H1 (cell line): ENCODE measurements around the gene ZNF646. TPM values are rescaled to one million over a fixed set of nuclear protein-coding genes. Genes with fewer than 3 reads are reported as not detected.

Experiments
- CTCF ChIA-PET: fragments of 300-600 bp; sonication (Branson Sonifier 250); formaldehyde crosslinking; loops from one replicate; lab custom pipeline; 2021; ENCODE audit not compliant: partially characterized antibody; lab: Charles Lee
- POLR2A ChIA-PET: fragments of 300-600 bp; sonication (Branson Sonifier 250); formaldehyde crosslinking; loops from one replicate; lab custom pipeline; 2021; ENCODE audit warnings: inconsistent platforms; ENCODE audit not compliant: partially characterized antibody; lab: Charles Lee
- DNase-seq, 2 experiments: peaks; one replicate each; pipeline versions ENCODE4 v3.0.0 to v3.0.0-alpha.2; 2010 to 2022; ENCODE audit warnings: low spot score in 2 of 2, low read depth in 1 of 2, mixed read lengths in 1 of 2
- FAIRE-seq: peaks from 2 replicates; lab custom pipeline; 2011; peaks lifted over from hg19 to GRCh38; lab: Jason Lieb, UNC
- H2AFZ ChIP-seq: 2 replicates; pipeline ENCODE4 v1.8.1; 2012; ENCODE audit warnings: low read length, inconsistent platforms
- H2AK5ac ChIP-seq: 2 replicates; pipeline ENCODE4 v1.6.1; 2013; ENCODE audit warnings: low read depth, low read length
- H2BK120ac ChIP-seq: replicated peaks from 2 replicates; pipeline ENCODE3; 2013; ENCODE audit warnings: low read depth, low read length, inconsistent platforms
- H2BK12ac ChIP-seq: 2 replicates; pipeline ENCODE4 v1.6.1; 2013; ENCODE audit warnings: low read depth, low read length
- H2BK15ac ChIP-seq: 2 replicates; pipeline ENCODE4 v1.6.1; 2013; ENCODE audit warnings: low read length
- H2BK20ac ChIP-seq: 2 replicates; pipeline ENCODE4 v1.6.1; 2013; ENCODE audit warnings: low read length
- H2BK5ac ChIP-seq: 2 replicates; pipeline ENCODE4 v1.6.1; 2013; ENCODE audit warnings: low read depth, low read length
- H3K14ac ChIP-seq: 2 replicates; pipeline ENCODE4 v1.6.1; 2013; ENCODE audit warnings: inconsistent platforms; ENCODE audit not compliant: insufficient read length
- H3K18ac ChIP-seq: 2 replicates; pipeline ENCODE4 v1.6.1; 2013; ENCODE audit warnings: low read length; ENCODE audit errors: extremely low read depth
- H3K23ac ChIP-seq: 2 replicates; pipeline ENCODE4 v1.6.1; 2013; ENCODE audit warnings: inconsistent platforms; ENCODE audit not compliant: insufficient read length
- H3K23me2 ChIP-seq: 2 replicates; pipeline ENCODE4 v1.6.1; 2013; ENCODE audit warnings: low read depth, low read length
- H3K27ac ChIP-seq: 2 replicates; pipeline ENCODE4 v1.6.1; 2011; ENCODE audit warnings: low read depth, low read length, inconsistent platforms
- H3K27me3 ChIP-seq, 4 experiments: replicated peaks in 1 of 4; 1 replicate in 1 of 4; 2 replicates in 3 of 4; pipeline versions ENCODE4 v1.6.1 to v1.8.1; 2011 to 2013; ENCODE audit warnings: low read length in 3 of 4, mild to moderate bottlenecking in 3 of 4, inconsistent platforms in 2 of 4, mixed read lengths in 2 of 4, moderate library complexity in 1 of 4; ENCODE audit not compliant: control insufficient read depth in 3 of 4, insufficient read depth in 3 of 4; ENCODE audit errors: extremely low read depth in 1 of 4
- H3K36me3 ChIP-seq, 4 experiments: 2 replicates each; pipeline versions ENCODE4 v1.6.1 to v1.8.1; 2011 to 2013; ENCODE audit warnings: mild to moderate bottlenecking in 4 of 4, low read length in 3 of 4, moderate library complexity in 2 of 4, control low read depth in 1 of 4, inconsistent platforms in 1 of 4; ENCODE audit not compliant: insufficient read depth in 4 of 4, control insufficient read depth in 2 of 4
- H3K4ac ChIP-seq: replicated peaks from 2 replicates; pipeline ENCODE3; 2013; ENCODE audit warnings: low read length, low read depth, mixed read lengths, inconsistent platforms; ENCODE audit not compliant: insufficient read length
- H3K4me1 ChIP-seq, 4 experiments: replicated peaks in 1 of 4; 1 replicate in 1 of 4; 2 replicates in 3 of 4; pipeline versions ENCODE4 v1.6.1 to v1.8.1; 2011 to 2013; ENCODE audit warnings: low read length in 3 of 4, inconsistent platforms in 2 of 4, mixed read lengths in 1 of 4; ENCODE audit not compliant: insufficient read depth in 4 of 4, control insufficient read depth in 3 of 4
- H3K4me2 ChIP-seq, 2 experiments: 2 replicates each; pipeline versions ENCODE4 v1.6.1 to v1.8.1; 2011 to 2013; ENCODE audit warnings: low read depth in 2 of 2, low read length in 2 of 2, control low read depth in 1 of 2, inconsistent platforms in 1 of 2, mild to moderate bottlenecking in 1 of 2; ENCODE audit not compliant: insufficient read depth in 1 of 2
- H3K4me3 ChIP-seq, 4 experiments: fragments of 200-600, 300-600 bp in 1 of 4; sonication (generic), shearing (Covaris generic), sonication (Bioruptor Twin) in 1 of 4; 2 replicates each; pipeline versions ENCODE4 v1.5.1 to v1.8.1; 2011 to 2016; ENCODE audit warnings: low read length in 4 of 4, low read depth in 3 of 4, control low read depth in 2 of 4, inconsistent platforms in 2 of 4, mild to moderate bottlenecking in 2 of 4, mixed read lengths in 1 of 4, moderate library complexity in 1 of 4; ENCODE audit not compliant: insufficient read depth in 2 of 4; ENCODE audit errors: extremely low read depth in 1 of 4
- H3K56ac ChIP-seq: replicated peaks from 2 replicates; pipeline ENCODE3; 2013; ENCODE audit warnings: low read depth, mild to moderate bottlenecking, mixed read lengths, low read length, inconsistent platforms; ENCODE audit not compliant: insufficient read length
- H3K79me1 ChIP-seq: 2 replicates; pipeline ENCODE4 v1.6.1; 2013; ENCODE audit warnings: low read depth, low read length, control low read depth
- H3K79me2 ChIP-seq, 2 experiments: 2 replicates each; pipeline versions ENCODE4 v1.6.1 to v1.8.1; 2012 to 2013; ENCODE audit warnings: low read length in 2 of 2, mild to moderate bottlenecking in 2 of 2, inconsistent platforms in 1 of 2; ENCODE audit not compliant: insufficient read depth in 2 of 2, control insufficient read depth in 1 of 2
- H3K9ac ChIP-seq, 4 experiments: replicated peaks in 1 of 4; 1 replicate in 1 of 4; 2 replicates in 3 of 4; pipeline versions ENCODE4 v1.6.1 to v1.8.1; 2011 to 2013; ENCODE audit warnings: low read depth in 3 of 4, low read length in 3 of 4, control low read depth in 2 of 4, mild to moderate bottlenecking in 2 of 4, moderate library complexity in 2 of 4, inconsistent platforms in 1 of 4; ENCODE audit errors: extremely low read depth in 1 of 4
- H3K9me3 ChIP-seq, 2 experiments: 2 replicates each; pipeline versions ENCODE4 v1.6.1 to v1.8.1; 2012 to 2013; ENCODE audit warnings: mild to moderate bottlenecking in 2 of 2, moderate library complexity in 2 of 2, control low read depth in 1 of 2, inconsistent platforms in 1 of 2, low read depth in 1 of 2, low read length in 1 of 2, mixed read lengths in 1 of 2; ENCODE audit not compliant: insufficient read depth in 2 of 2
- H4K20me1 ChIP-seq, 2 experiments: replicated peaks in 1 of 2; 2 replicates each; pipeline versions ENCODE3 to v1.8.1; 2011 to 2013; ENCODE audit warnings: inconsistent platforms in 2 of 2, low read length in 2 of 2, mild to moderate bottlenecking in 1 of 2; ENCODE audit not compliant: insufficient read depth in 2 of 2, control insufficient read depth in 1 of 2
- H4K5ac ChIP-seq: 2 replicates; pipeline ENCODE4 v1.6.1; 2013; ENCODE audit warnings: low read length, low read depth, mixed read lengths, inconsistent platforms; ENCODE audit not compliant: insufficient read length
- H4K8ac ChIP-seq: 2 replicates; pipeline ENCODE4 v1.8.0; 2013; ENCODE audit warnings: mild to moderate bottlenecking, moderate library complexity, low read length, inconsistent platforms; ENCODE audit not compliant: insufficient read depth; ENCODE audit errors: extremely low read depth
- H4K91ac ChIP-seq: replicated peaks from 2 replicates; pipeline ENCODE3; 2013; ENCODE audit warnings: low read length, mixed read lengths, inconsistent platforms; ENCODE audit not compliant: insufficient read length
- BRCA1 ChIP-seq: IDR thresholded peaks from 2 replicates; pipeline ENCODE4 v1.6.1; 2012; ENCODE audit warnings: low read depth, low read length, improper control_type of control experiment
- EP300 ChIP-seq, 2 experiments: IDR thresholded peaks; 1 replicate in 1 of 2; 2 replicates in 1 of 2; pipeline ENCODE4 v1.6.1; 2011 to 2012; ENCODE audit warnings: low read depth in 2 of 2, low read length in 2 of 2, mild to moderate bottlenecking in 2 of 2, borderline replicate concordance in 1 of 2, inconsistent platforms in 1 of 2, moderate library complexity in 1 of 2
- JUN ChIP-seq: IDR thresholded peaks from 2 replicates; pipeline ENCODE4 v1.6.1; 2011; ENCODE audit warnings: low read depth, mild to moderate bottlenecking, improper control_type of control experiment, low read length
- MAX ChIP-seq: IDR thresholded peaks from 2 replicates; pipeline ENCODE4 v1.6.1; 2012; ENCODE audit warnings: inconsistent platforms
- PHF8 ChIP-seq: fragments of 200-600 bp; sonication (generic); conservative IDR thresholded peaks from 2 replicates; pipeline ENCODE4 v1.7.1; 2012; ENCODE audit warnings: low read depth, mild to moderate bottlenecking, inconsistent platforms, low read length, moderate library complexity
- RAD21 ChIP-seq, 2 experiments: IDR thresholded peaks in 1 of 2; conservative IDR thresholded peaks in 1 of 2; 2 replicates each; pipeline ENCODE4 v1.6.1; 2011; ENCODE audit warnings: low read depth in 2 of 2, low read length in 2 of 2, improper control_type of control experiment in 1 of 2, inconsistent platforms in 1 of 2, mild to moderate bottlenecking in 1 of 2, moderate library complexity in 1 of 2
- SRF ChIP-seq: IDR thresholded peaks from 2 replicates; pipeline ENCODE4 v1.6.1; 2011; ENCODE audit warnings: mild to moderate bottlenecking, low read depth, low read length, moderate library complexity
- TAF7 ChIP-seq: optimal IDR thresholded peaks from 2 replicates; pipeline ENCODE3; 2011; ENCODE audit warnings: low read depth, mild to moderate bottlenecking, inconsistent platforms, low read length, moderate library complexity, borderline replicate concordance
- USF2 ChIP-seq: IDR thresholded peaks from 2 replicates; pipeline ENCODE4 v1.6.1; 2011; ENCODE audit warnings: low read length, improper control_type of control experiment
- YY1 ChIP-seq: IDR thresholded peaks from 2 replicates; pipeline ENCODE4 v1.6.1; 2011; ENCODE audit warnings: low read depth, mild to moderate bottlenecking, low read length
- WGBS, 2 experiments: shearing (Covaris generic) in 1 of 2; methylation state at CpG; one replicate each; pipeline versions ENCODE4 v1.1.6 to v1.1.7; 2013 to 2015; ENCODE audit warnings: low lambda C conversion rate in 2 of 2, mixed read lengths in 2 of 2, inconsistent platforms in 1 of 2, low coverage in 1 of 2, missing lambda C conversion rate in 1 of 2; ENCODE audit not compliant: insufficient replicate concordance in 2 of 2, insufficient coverage in 1 of 2, insufficient read length in 1 of 2; ENCODE audit errors: extremely low coverage in 1 of 2, missing lambda C conversion rate in 1 of 2; 5-methylcytosine and 5-hydroxymethylcytosine counted together
- polyA plus RNA-seq, 7 experiments: library from polyadenylated mRNA; depleted of rRNA in 3 of 7; stranded (reverse) in 5 of 7; unstranded in 2 of 7; fragments of >200 nt in 5 of 7; fragments of 200-250 nt in 2 of 7; gene quantifications; 1 replicate in 5 of 7; 2 replicates in 1 of 7; 4 replicates in 1 of 7; pipeline versions ENCODE4 v1.2.1 to v1.2.3, GENCODE V29; 2011 to 2013; ENCODE audit warnings: missing spikeins in 2 of 7, mixed read lengths in 2 of 7
- total RNA-seq: library from RNA; stranded (reverse); fragmentation: NEBNext Ultra II Directional; extraction: Animal tissue kit (Norgen Biotek cat#: 25700); gene quantifications from 2 replicates; pipeline ENCODE4 v1.2.1, GENCODE V29; 2021

The ZNF646 gene
- total and polyA plus RNA-seq, 2 of the 8 experiments (the other 6 are each of a cell fraction or from before 2014, with no cell fraction given): 6.5 to 25.0 TPM

GRCh38 chr16:31130899-31131298 is 56.7 kb downstream of the ZNF646 start:
- no peak overlapping the region for H2AK5ac ChIP-seq
- no peak overlapping the region for H4K8ac ChIP-seq
- H3K36me3 ChIP-seq: peaks cover 14 to 27% (median 19%) of the 10 kb centered on the region in 4 experiments
- no peak for FAIRE-seq
- peak overlapping the region; percentile 71 for H3K18ac ChIP-seq
- peak in 1 of 2 experiments; percentile 66 for DNase-seq
- no peak overlapping the region for H2BK15ac ChIP-seq
- no peak overlapping the region for H3K23ac ChIP-seq
- H2BK120ac ChIP-seq: no peak overlapping the region
- no peaks in the 10 kb centered on the region for H3K27me3 ChIP-seq
- H2BK20ac ChIP-seq: no peak overlapping the region
- no peaks in the 10 kb centered on the region for H3K9me3 ChIP-seq
- peak overlapping the region in 1 of 4 experiments; percentile 5; a peak in 2 of 8 replicates for H3K4me3 ChIP-seq
- H3K79me1 ChIP-seq: peaks cover 7% of the 10 kb centered on the region
- peak overlapping the region; percentile 37; the same call in 1 of the 2 replicates for H3K27ac ChIP-seq
- WGBS, 2 experiments: 64% methylated on average over 5 of the region's 6 CpGs; no CpG with 5 or more reads in 1 of the 2 experiments
- H3K14ac ChIP-seq: no peak overlapping the region
- H2BK5ac ChIP-seq: peak overlapping the region; percentile 75; the same call in 1 of the 2 replicates
- no peak overlapping the region for H2BK12ac ChIP-seq
- H3K4me1 ChIP-seq: peaks cover 0 to 35% (median 31%) of the 10 kb centered on the region in 4 experiments; a peak in 6 of 7 replicates
- H3K9ac ChIP-seq: no peak overlapping the region; a peak in 1 of 7 replicates
- H3K79me2 ChIP-seq: peaks cover 0 to 19% of the 10 kb centered on the region in 2 experiments; a peak in 2 of 4 replicates
- peaks cover 16% of the 10 kb centered on the region for H3K23me2 ChIP-seq
- POLR2A ChIA-PET: interaction anchor here (0.8 to 34.9 kb wide), 10 partner anchors 5 to 147 kb away, joined by 3 to 713 read pairs (median 5); partner anchors contain the start of genes BCKDK, FUS, KAT8 and PRSS36
- H3K4ac ChIP-seq: no peak overlapping the region
- peaks cover 6% of the 10 kb centered on the region in 2 experiments for H4K20me1 ChIP-seq
- CTCF ChIA-PET: interaction anchor here (0.5 to 1.3 kb wide), 5 partner anchors 11 to 1229 kb away, joined by 3 to 4 read pairs (median 3); no protein-coding TSS in a partner anchor
- H3K4me2 ChIP-seq: peak overlapping the region in 1 of 2 experiments; percentile 2; a peak in 1 of 4 replicates
- H2AFZ ChIP-seq: no peak overlapping the region
- H3K56ac ChIP-seq: no peak overlapping the region
- H4K5ac ChIP-seq: peak overlapping the region; percentile 58
- H4K91ac ChIP-seq: no peak overlapping the region
- no peak for TF ChIP-seq PHF8
- TF ChIP-seq BRCA1: no peak
- peak in 1 of 2 experiments; percentile 21; a peak in 1 of 4 replicates for TF ChIP-seq RAD21 (IDR thresholded peaks at IDR 0.05 in 1 of 2, conservative IDR thresholded peaks at IDR 0.05 in 1 of 2; ENCODE audit: low read depth in 2 of 2, low read length in 2 of 2)
- no peak for TF ChIP-seq YY1
- TF ChIP-seq JUN: no peak
- TF ChIP-seq TAF7: peak; percentile 29
- TF ChIP-seq EP300 (IDR thresholded peaks at IDR 0.05; ENCODE audit: borderline replicate concordance in 1 of 2, low read depth in 2 of 2, low read length in 2 of 2): peak in 1 of 2 experiments; percentile 15; a peak in 1 of 3 replicates
- TF ChIP-seq MAX: peak; percentile 14; the same call in 1 of the 2 replicates
- TF ChIP-seq SRF: no peak
- TF ChIP-seq USF2: peak; percentile 44
